ENCODE data around the gene ATP6V1C2. TPM values are rescaled to one million over a fixed set of nuclear protein-coding genes. Genes with fewer than 3 reads are reported as not detected.

ATP6V1C2 gene
- total RNA-seq, 1 donor from 2014 or later: not detected

DNA sequence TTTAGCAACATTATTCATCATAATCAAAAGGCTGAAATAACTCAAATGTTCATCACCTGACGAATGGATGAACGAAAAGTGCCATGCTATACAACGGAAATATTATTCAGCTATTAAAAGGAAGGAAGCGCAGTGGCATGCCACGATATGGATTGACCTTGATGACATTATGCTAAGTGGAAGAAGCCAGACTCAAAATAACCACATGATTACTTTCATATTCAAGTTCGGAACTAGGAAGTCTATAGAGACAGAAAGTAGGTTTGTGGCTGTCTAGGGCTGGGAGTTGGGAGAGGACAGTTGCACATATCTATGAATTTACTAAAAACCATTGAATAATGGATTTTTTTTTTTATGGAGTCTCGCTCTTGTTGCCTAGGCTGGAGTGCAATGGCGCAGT lies 104.6 kb downstream of the ATP6V1C2 start:
- DNase-seq (ENCODE audit: low read depth): no peak

DNA sequence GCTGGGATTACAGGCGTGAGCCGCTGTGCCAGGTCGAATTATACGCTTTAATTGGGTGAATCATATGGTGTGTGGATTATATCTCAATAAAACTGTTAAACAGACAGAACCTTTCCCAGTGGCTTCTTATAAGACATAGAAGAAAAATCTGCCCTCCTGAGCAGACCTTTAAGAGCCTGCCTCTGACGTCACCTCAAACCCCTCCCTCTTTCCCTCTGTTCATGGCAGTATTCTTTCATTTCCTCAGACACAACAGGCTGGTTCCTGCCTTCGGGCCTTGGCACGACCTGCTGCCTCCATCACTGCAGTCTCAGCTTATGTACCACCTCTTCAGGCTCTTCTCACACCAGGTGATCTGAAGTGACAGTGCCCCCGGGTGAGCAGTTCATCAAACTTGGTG lies 105.2 kb downstream of the ATP6V1C2 start:
- DNase-seq (ENCODE audit: low read depth): no peak
- no peak overlapping the region for H3K4me3 ChIP-seq (ENCODE audit: low read depth, low read length)
- TF ChIP-seq, protein P1, sequence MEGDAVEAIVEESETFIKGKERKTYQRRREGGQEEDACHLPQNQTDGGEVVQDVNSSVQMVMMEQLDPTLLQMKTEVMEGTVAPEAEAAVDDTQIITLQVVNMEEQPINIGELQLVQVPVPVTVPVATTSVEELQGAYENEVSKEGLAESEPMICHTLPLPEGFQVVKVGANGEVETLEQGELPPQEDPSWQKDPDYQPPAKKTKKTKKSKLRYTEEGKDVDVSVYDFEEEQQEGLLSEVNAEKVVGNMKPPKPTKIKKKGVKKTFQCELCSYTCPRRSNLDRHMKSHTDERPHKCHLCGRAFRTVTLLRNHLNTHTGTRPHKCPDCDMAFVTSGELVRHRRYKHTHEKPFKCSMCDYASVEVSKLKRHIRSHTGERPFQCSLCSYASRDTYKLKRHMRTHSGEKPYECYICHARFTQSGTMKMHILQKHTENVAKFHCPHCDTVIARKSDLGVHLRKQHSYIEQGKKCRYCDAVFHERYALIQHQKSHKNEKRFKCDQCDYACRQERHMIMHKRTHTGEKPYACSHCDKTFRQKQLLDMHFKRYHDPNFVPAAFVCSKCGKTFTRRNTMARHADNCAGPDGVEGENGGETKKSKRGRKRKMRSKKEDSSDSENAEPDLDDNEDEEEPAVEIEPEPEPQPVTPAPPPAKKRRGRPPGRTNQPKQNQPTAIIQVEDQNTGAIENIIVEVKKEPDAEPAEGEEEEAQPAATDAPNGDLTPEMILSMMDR (conservative IDR thresholded peaks at IDR 0.05; ENCODE audit: low read depth, low read length): no peak

More for the DNA sequence above, 104.6 kb downstream of the ATP6V1C2 start:
- no peak overlapping the region for H3K4me3 ChIP-seq (ENCODE audit: low read depth, low read length)
- TF ChIP-seq, protein P1 (conservative IDR thresholded peaks at IDR 0.05; ENCODE audit: low read depth, low read length): no peak

DNA sequence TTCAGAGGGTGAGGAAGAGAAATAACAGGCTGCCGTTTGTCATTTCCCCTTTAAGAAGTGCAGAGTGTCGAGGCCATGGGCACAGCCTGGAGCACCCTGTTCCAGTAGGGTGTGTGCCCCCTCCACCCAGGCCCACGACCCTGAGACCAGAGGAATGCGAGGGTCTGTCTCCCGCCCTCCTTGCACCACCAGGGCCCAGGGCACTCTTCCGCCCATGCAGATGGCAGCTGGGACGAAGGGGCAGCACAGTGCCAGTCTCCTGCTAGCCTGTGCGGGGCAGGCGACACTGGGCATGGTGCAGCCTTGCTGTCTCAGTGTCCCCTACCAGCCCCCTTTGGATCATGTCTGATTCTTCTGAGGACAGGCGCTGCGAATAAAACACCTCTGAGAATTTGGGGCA lies 106.9 kb downstream of the ATP6V1C2 start:
- no peak for DNase-seq (ENCODE audit: low read depth)
- no peak overlapping the region for H3K4me3 ChIP-seq (ENCODE audit: low read depth, low read length)
- TF ChIP-seq, protein P1 (conservative IDR thresholded peaks at IDR 0.05; ENCODE audit: low read depth, low read length): no peak

DNA sequence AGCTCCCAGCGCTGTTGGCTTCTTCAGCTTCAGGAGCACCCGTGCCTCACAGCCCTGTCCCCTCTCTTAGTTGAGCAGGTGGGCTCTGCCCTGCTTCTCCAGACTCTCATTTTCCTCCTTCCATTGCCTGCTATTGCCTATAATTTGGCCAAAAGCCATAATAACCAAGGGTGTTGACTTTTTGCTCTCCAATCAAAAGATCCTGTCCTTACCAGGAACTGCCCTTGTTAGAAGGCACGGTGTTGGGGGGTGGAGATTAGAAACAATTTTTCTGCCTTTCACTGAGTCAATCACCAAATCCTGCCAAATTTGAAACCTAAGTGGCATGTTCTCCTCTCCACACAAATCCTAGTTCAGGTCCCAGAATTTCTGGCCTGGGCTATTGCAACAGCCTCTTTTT lies 107.9 kb downstream of the ATP6V1C2 start:
- no peak overlapping the region for H3K4me3 ChIP-seq (ENCODE audit: low read depth, low read length)
- DNase-seq (ENCODE audit: low read depth): no peak
- TF ChIP-seq, protein P1 (conservative IDR thresholded peaks at IDR 0.05; ENCODE audit: low read depth, low read length): no peak

DNA sequence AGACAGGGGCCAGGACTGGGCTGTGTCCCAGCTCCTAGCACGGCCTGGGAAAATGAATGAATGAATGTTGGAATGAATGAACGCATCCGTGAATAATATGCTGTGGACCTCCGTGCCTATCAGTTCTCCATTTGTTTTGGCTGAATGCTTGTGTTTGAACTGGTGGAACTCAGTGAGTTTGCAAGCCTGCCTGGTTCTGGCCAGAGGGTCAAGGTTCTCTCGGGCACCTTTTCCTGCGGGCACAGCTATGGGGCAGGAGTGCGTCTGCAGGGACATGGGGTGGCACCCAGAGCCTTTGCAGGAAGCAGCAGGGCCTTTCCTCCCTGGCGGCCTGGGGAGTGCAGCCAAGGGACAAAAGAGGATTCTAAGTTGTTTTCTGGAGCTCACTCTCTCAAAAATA lies 108.8 kb downstream of the ATP6V1C2 start:
- TF ChIP-seq, protein P1 (conservative IDR thresholded peaks at IDR 0.05; ENCODE audit: low read depth, low read length): no peak
- H3K4me3 ChIP-seq (ENCODE audit: low read depth, low read length): no peak overlapping the region
- DNase-seq (ENCODE audit: low read depth): no peak

DNA sequence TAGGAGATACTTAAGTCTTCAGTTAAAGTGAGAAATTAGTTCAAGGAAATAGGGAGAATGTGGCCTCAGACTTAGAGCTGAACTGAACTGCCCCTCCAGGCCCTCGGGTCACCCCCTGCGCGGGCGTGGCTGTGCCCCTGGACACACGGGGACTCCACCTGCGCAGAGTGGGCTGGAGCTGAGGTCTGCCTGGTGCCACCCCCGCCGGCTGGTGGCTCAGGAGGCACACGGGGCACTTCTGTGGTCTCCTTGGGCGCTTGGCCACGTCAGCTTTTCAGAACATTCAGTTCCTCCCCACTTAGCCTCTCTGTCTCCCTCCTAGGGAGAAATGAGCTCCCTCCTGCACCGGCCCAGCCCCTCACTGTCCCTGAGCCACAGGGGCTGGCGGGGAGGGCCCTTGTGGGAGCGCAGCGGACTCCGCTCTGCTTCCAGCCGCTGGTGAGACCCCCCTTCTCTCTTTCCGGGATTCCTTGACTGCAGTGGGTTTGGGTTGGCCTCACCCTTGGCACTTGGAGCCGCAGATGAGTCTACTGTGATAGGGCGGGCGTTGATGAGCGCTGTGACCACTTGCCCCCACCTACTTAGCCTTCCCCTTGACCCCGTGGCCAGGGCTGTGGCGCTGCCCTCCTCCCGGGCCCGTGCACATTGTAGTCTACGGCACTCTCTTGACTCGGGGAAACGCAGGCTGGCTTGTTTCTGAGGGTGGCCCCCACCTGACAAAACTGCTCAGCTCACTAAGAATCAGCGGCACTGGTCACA lies 109.4 kb downstream of the ATP6V1C2 start:
- TF ChIP-seq, protein P1 (conservative IDR thresholded peaks at IDR 0.05; ENCODE audit: low read depth, low read length): no peak
- no peak overlapping the region for H3K4me3 ChIP-seq (ENCODE audit: low read depth, low read length)
- no peak for DNase-seq (ENCODE audit: low read depth)
